Measurements from ENCODE around the gene WNK2.

- TF ChIP-seq POLR2A (IDR thresholded peaks at IDR 0.05; ENCODE audit: low read depth, low read length) (no peak), SPI1 (IDR thresholded peaks at IDR 0.05; ENCODE audit: low read depth, low read length) (no peak), POLR2AphosphoS5 (IDR thresholded peaks at IDR 0.05; ENCODE audit: low read depth, low read length) (no peak), TAF1 (IDR thresholded peaks at IDR 0.05; ENCODE audit: low read depth, low read length) (no peak)
Observed at GRCh38 chr9:93270976-93271375, 87.0 kb downstream of the WNK2 start.
